Thyroid gland (tissue), 4 donors: ENCODE measurements around the gene SDCCAG8. TPM values are rescaled to one million over a fixed set of nuclear protein-coding genes. Genes with fewer than 3 reads are reported as not detected.

Source experiments
- DNase-seq, 2 donors: peaks; one replicate each; pipeline ENCODE4 v3.0.0-alpha.2; 2019
- H3K27ac ChIP-seq, 3 donors: fragments of 200-600 bp; sonication (generic); 1 replicate in 2 of 3; 2 replicates in 1 of 3; pipeline ENCODE4 v1.5.1; 2016 to 2019; ENCODE audit warnings: mild to moderate bottlenecking in 1 of 3, moderate library complexity in 1 of 3
- H3K27me3 ChIP-seq: fragments of 200-600 bp; sonication (generic); one replicate; pipeline ENCODE4 v1.5.1; 2019
- H3K36me3 ChIP-seq, 2 donors: fragments of 200-600 bp; sonication (generic); one replicate each; pipeline ENCODE4 v1.5.1; 2016 to 2019
- H3K4me1 ChIP-seq, 2 donors: fragments of 200-600 bp; sonication (generic); one replicate each; pipeline ENCODE4 v1.5.1; 2017 to 2019
- H3K4me3 ChIP-seq, 3 donors: fragments of 200-600 bp; sonication (generic); replicated peaks in 1 of 3; 1 replicate in 2 of 3; 2 replicates in 1 of 3; pipeline ENCODE4 v1.5.1; 2016; ENCODE audit warnings: mild to moderate bottlenecking in 1 of 3
- H3K9me3 ChIP-seq: fragments of 200-600 bp; sonication (generic); one replicate; pipeline ENCODE4 v1.5.1; 2017
- POLR2A ChIP-seq, 2 donors: fragments of 450-650 bp; IDR thresholded peaks; one replicate each; pipeline ENCODE4 v1.6.1; 2017; ENCODE audit warnings: antibody characterized with exemption in 2 of 2, mild to moderate bottlenecking in 2 of 2, moderate library complexity in 1 of 2
- WGBS, 2 donors: methylation state at CpG; one replicate each; pipeline ENCODE4 v1.1.5; 2017; 5-methylcytosine and 5-hydroxymethylcytosine counted together
- intact Hi-C: fragments of 100-400 bp; cut with DNase I; formaldehyde crosslinking; loops from one replicate; pipeline ENCODE4 v1.15.1; 2023
- total RNA-seq, 4 donors: library from RNA; depleted of rRNA; stranded (reverse); fragments of >200 nt; gene quantifications; one replicate each; pipeline ENCODE4 v1.2.3, GENCODE V29; 2016
- TF ChIP-seq, protein P1 (sequence below), 6 experiments: fragments of 200-600 bp in 3 of 6; fragments of 450-650 bp in 3 of 6; sonication (generic) in 3 of 6; IDR thresholded peaks; one replicate each; pipeline ENCODE4 v1.5.1; 2016 to 2019; ENCODE audit warnings: antibody characterized with exemption in 6 of 6, mild to moderate bottlenecking in 2 of 6, inconsistent platforms in 1 of 6, moderate library complexity in 1 of 6

Gene SDCCAG8
- total RNA-seq, 4 donors from 2014 or later, result 105 to 193 (median 115) TPM

DNA sequence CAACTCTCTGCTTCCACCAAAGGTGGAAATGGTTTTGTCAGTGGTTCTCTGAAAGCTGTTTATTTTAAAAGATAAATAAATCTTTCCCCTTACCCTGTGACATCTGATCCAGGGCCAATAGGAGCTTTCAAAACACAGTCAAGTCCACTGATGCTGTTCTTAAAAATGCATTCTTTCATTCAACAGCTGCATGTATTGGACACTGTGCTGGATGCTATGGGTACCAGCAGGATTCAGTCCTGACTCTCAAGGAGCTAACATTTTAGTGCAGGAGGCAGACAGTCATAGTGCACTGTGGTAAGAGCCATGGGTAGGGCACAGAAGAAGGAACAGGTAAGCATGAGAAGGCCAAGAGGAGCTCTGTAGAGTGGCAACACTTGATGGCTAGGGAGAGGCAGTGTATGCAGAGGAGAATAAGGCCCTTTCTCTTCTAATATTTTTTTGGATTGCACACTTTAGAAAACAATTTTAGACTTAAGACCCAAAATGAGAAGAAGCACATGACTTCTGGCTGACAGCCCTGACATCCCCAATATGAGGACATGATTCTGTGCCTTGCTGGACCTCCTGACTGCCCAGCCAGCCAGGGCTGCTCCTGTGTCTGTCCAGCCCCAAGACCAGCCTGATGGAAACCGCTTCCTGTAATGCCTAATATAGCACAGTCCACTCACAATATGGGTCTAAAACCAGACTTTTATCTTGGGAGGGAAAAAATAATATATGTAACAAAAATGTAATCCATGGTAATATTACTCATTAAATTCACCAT, 207.3 kb downstream of the SDCCAG8 start:
- TF ChIP-seq, protein P1, sequence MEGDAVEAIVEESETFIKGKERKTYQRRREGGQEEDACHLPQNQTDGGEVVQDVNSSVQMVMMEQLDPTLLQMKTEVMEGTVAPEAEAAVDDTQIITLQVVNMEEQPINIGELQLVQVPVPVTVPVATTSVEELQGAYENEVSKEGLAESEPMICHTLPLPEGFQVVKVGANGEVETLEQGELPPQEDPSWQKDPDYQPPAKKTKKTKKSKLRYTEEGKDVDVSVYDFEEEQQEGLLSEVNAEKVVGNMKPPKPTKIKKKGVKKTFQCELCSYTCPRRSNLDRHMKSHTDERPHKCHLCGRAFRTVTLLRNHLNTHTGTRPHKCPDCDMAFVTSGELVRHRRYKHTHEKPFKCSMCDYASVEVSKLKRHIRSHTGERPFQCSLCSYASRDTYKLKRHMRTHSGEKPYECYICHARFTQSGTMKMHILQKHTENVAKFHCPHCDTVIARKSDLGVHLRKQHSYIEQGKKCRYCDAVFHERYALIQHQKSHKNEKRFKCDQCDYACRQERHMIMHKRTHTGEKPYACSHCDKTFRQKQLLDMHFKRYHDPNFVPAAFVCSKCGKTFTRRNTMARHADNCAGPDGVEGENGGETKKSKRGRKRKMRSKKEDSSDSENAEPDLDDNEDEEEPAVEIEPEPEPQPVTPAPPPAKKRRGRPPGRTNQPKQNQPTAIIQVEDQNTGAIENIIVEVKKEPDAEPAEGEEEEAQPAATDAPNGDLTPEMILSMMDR (IDR thresholded peaks at IDR 0.05), result no peak
- no peak for TF ChIP-seq POLR2A (IDR thresholded peaks at IDR 0.05)
- peaks cover 10 to 12% of the 10 kb centered on the region in 2 donors for H3K4me1 ChIP-seq
- no peaks in the 10 kb centered on the region for H3K9me3 ChIP-seq
- no peak overlapping the region for H3K27ac ChIP-seq
- no peaks in the 10 kb centered on the region for H3K27me3 ChIP-seq
- no peak overlapping the region for H3K4me3 ChIP-seq
- no peaks in the 10 kb centered on the region for H3K36me3 ChIP-seq
- 92 to 100% methylated on average over 1 of the region's 1 CpG for WGBS, 2 donors
- DNase-seq, result no peak
- intact Hi-C loops, result no loop called here

DNA sequence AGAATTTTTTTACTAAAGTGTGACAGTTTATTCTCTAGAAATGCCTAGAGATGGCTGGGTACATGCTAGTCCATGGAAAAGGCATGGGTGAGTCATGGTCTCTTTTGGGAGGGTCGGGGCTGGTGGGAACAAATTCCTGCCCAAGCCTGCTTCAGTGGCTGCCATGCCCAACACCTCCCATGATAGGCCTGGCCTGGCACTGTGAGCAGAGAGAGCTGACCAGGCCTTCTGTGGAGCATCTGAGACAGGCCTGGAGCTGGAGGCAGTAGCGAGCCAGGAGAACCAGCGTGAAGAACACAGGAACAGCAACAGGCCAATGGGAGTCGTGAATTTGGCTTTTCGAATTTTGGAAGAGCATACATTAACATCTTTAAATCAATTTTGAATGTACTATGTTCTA, 209.2 kb downstream of the SDCCAG8 start:
- Histone ChIP-seq H3K9me3 (no peaks in the 10 kb centered on the region), H3K4me1 (peaks cover 10 to 12% of the 10 kb centered on the region in 2 donors), H3K27me3 (no peaks in the 10 kb centered on the region), H3K36me3 (no peaks in the 10 kb centered on the region), H3K4me3 (no peak overlapping the region), H3K27ac (peak overlapping the region in 2 of 3 donors; percentile 60 to 77)
- DNase-seq, result peak; percentile 52 to 66
- intact Hi-C loops, result no loop called here
- WGBS, 2 donors, result 92 to 95% methylated on average over 5 of the region's 5 CpGs
- TF ChIP-seq, protein P1 (IDR thresholded peaks at IDR 0.05), result no peak
- no peak for TF ChIP-seq POLR2A (IDR thresholded peaks at IDR 0.05)

DNA sequence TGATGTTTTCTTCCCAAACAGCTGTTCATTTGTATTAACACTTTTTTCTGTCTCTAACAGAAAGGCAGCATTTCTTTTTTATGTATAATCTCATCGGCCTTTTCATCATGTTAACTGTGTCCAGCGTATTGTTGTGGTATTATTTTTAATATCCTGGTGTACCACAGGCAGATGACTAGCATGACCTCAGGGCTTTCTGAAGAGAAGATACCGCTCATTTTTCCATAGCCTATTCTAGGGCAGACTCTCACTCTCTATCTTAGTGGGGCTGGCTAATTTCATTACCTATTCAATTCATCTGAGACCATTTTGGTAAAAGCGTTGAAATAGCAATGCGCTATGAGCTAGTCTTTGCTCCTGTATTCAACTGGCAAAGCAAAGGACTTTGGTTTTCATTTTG, 209.9 kb downstream of the SDCCAG8 start:
- intact Hi-C loops, result no loop called here
- WGBS, 2 donors, result 75 to 79% methylated on average over 5 of the region's 5 CpGs
- no peak for TF ChIP-seq POLR2A (IDR thresholded peaks at IDR 0.05)
- TF ChIP-seq, protein P1 (IDR thresholded peaks at IDR 0.05), result no peak

DNA sequence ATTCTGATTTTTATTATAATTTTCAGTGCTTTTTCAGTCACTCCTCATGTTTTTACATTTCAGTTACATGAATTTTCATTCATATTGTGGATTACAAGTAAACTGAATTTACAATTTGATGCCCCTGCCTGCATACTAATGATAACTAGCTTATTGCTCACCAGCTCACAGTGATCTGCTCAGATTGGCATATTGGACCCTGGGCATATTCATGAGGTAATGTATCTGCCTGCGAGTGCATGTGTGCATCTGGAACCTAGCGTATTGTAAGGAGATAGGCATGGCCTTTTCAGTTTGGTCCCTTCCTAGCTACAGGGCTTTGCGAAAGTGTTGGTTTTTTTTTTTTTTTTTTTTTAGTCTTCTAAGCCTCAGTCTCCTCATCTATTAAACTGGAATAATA, 213.7 kb downstream of the SDCCAG8 start:
- H3K27me3 ChIP-seq, result no peaks in the 10 kb centered on the region
- H3K4me1 ChIP-seq, result peaks cover 4 to 14% of the 10 kb centered on the region in 2 donors
- WGBS, 2 donors, result 98% methylated on average over 3 of the region's 3 CpGs
- intact Hi-C loops, result no loop called here
- no peak overlapping the region for H3K27ac ChIP-seq
- H3K36me3 ChIP-seq, result no peaks in the 10 kb centered on the region
- TF ChIP-seq, protein P1 (IDR thresholded peaks at IDR 0.05), result no peak
- TF ChIP-seq POLR2A (IDR thresholded peaks at IDR 0.05), result no peak
- no peak for DNase-seq
- no peak overlapping the region for H3K4me3 ChIP-seq
- H3K9me3 ChIP-seq, result no peaks in the 10 kb centered on the region

More for the DNA sequence above, 209.9 kb downstream of the SDCCAG8 start:
- DNase-seq, result no peak
- H3K27ac ChIP-seq, result peak overlapping the region in 2 of 3 donors; percentile 3 to 77
- no peaks in the 10 kb centered on the region for H3K9me3 ChIP-seq
- no peak overlapping the region for H3K4me3 ChIP-seq
- H3K36me3 ChIP-seq, result no peaks in the 10 kb centered on the region
- no peaks in the 10 kb centered on the region for H3K27me3 ChIP-seq
- H3K4me1 ChIP-seq, result peaks cover 10 to 12% of the 10 kb centered on the region in 2 donors

DNA sequence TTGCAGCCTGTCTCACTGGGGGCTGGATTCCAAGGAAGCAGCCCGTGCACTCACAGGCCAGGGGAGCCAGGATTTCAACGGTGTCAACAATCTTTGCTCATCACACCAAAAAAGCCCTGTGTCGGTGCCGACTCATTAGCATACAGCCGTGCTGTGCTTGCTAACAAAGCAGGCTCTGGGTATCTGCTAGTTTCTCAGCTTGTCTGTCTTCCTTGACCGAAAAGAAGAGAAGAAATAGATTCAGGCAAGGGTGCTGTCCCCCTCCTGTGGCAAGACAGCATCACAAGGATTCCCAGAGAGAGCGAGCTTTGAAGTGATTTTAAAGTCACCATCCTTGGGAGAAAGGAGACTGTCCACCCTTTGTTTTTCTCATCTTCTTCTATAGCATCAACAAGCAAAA, 214.7 kb downstream of the SDCCAG8 start:
- Histone ChIP-seq H3K4me1 (peaks cover 0 to 6% of the 10 kb centered on the region in 2 donors), H3K27me3 (no peaks in the 10 kb centered on the region), H3K27ac (no peak overlapping the region), H3K36me3 (no peaks in the 10 kb centered on the region), H3K4me3 (no peak overlapping the region), H3K9me3 (no peaks in the 10 kb centered on the region)
- no peak for DNase-seq
- intact Hi-C loops, result no loop called here
- TF ChIP-seq, protein P1 (IDR thresholded peaks at IDR 0.05), result no peak
- no peak for TF ChIP-seq POLR2A (IDR thresholded peaks at IDR 0.05)
- WGBS, 2 donors, result 81 to 85% methylated on average over 7 of the region's 7 CpGs
